K562 (cell line): ENCODE data around the gene ARHGEF6. TPM values are rescaled to one million over a fixed set of nuclear protein-coding genes. Genes with fewer than 3 reads are reported as not detected.

Experiments used
- CBFA2T3 ChIP-seq: fragments of 450-650 bp; IDR thresholded peaks from 2 replicates; pipeline ENCODE4 v1.6.1; 2017
- CXXC5 ChIP-seq: fragments of 250-450 bp; sonication (Bioruptor Pico); IDR thresholded peaks from 2 replicates; pipeline ENCODE4 v1.8.0; 2022; ENCODE audit warnings: inconsistent platforms, mild to moderate bottlenecking, moderate library complexity
- ETV6 ChIP-seq, 3 experiments: fragments of 150-350 bp in 1 of 3; sonication (generic) in 1 of 3; formaldehyde crosslinking in 1 of 3; IDR thresholded peaks; 2 replicates each; pipeline versions ENCODE4 v1.6.1 to v1.8.0; 2014 to 2022; ENCODE audit warnings: borderline replicate concordance in 2 of 3, low read depth in 2 of 3, antibody characterized with exemption in 1 of 3, low read length in 1 of 3, mild to moderate bottlenecking in 1 of 3, missing genetic modification reagents in 1 of 3
- FOS ChIP-seq: IDR thresholded peaks from 3 replicates; pipeline ENCODE4 v1.6.1; 2011; ENCODE audit not compliant: insufficient read length; ENCODE audit errors: extremely low read depth
- HMBOX1 ChIP-seq: sonication (generic); IDR thresholded peaks from 2 replicates; pipeline ENCODE4 v1.6.1; 2016
- HMGN3 ChIP-seq: IDR thresholded peaks from 2 replicates; pipeline ENCODE4 v1.6.1; 2011; ENCODE audit warnings: borderline replicate concordance, low read depth, mild to moderate bottlenecking, mixed read lengths, low read length; ENCODE audit not compliant: insufficient read length; ENCODE audit errors: extremely low read depth
- KLF6 ChIP-seq: fragments of 250-450 bp; sonication (Bioruptor Pico); IDR thresholded peaks from 2 replicates; pipeline ENCODE4 v1.4.0; 2020; ENCODE audit warnings: mild to moderate bottlenecking, moderate library complexity, borderline replicate concordance
- MEIS2 ChIP-seq: fragments of 450-650 bp; IDR thresholded peaks from 2 replicates; pipeline ENCODE4 v1.6.1; 2014; ENCODE audit warnings: mild to moderate bottlenecking; ENCODE audit not compliant: partially characterized antibody
- NCOA4 ChIP-seq: fragments of 450-650 bp; IDR thresholded peaks from 2 replicates; pipeline ENCODE4 v1.6.1; 2018; ENCODE audit warnings: mild to moderate bottlenecking; ENCODE audit not compliant: partially characterized antibody
- PHF20 ChIP-seq: fragments of 450-650 bp; IDR thresholded peaks from 2 replicates; pipeline ENCODE4 v1.6.1; 2018; ENCODE audit not compliant: partially characterized antibody
- RUNX1 ChIP-seq: sonication (generic); IDR thresholded peaks from 2 replicates; pipeline ENCODE4 v1.6.1; 2016; ENCODE audit warnings: antibody characterized with exemption, low read depth
- SPI1 ChIP-seq: IDR thresholded peaks from 2 replicates; pipeline ENCODE4 v1.6.1; 2011; ENCODE audit warnings: low read depth, low read length, control low read depth, borderline replicate concordance
- ZC3H4 ChIP-seq: sonication (generic); formaldehyde crosslinking; IDR thresholded peaks from 2 replicates; pipeline ENCODE4 v1.9.0; 2021; ENCODE audit warnings: missing genetic modification reagents, borderline replicate concordance
- ZNF146 ChIP-seq: IDR thresholded peaks from one replicate; pipeline ENCODE4 v1.6.1; 2018; ENCODE audit warnings: missing compliant biosample characterization; ENCODE audit not compliant: unreplicated experiment
- ZNF639 ChIP-seq, 2 experiments: fragments of 200-800 bp in 1 of 2; sonication (Bioruptor generic) in 1 of 2; sonication (generic) in 1 of 2; formaldehyde crosslinking in 1 of 2; IDR thresholded peaks in 1 of 2; conservative IDR thresholded peaks in 1 of 2; 2 replicates each; pipeline versions ENCODE4 v1.5.0 to v1.6.1; 2016 to 2020; ENCODE audit warnings: missing compliant biosample characterization in 1 of 2, missing genetic modification characterization in 1 of 2, missing genetic modification reagents in 1 of 2
- polyA plus RNA-seq, 8 experiments: library from polyadenylated mRNA; depleted of rRNA in 4 of 8; stranded (reverse) in 5 of 8; unstranded in 3 of 8; fragments of >200 nt; fragmentation: Nextera tagmentation in 2 of 8; fragmentation: Illumina TruSeq in 1 of 8; extraction: Ambion mirVana in 2 of 8; extraction: Trizol in 1 of 8; gene quantifications; 2 replicates each; pipeline versions ENCODE4 v1.2.1 to v1.2.3, GENCODE V29; 2011 to 2014; ENCODE audit warnings: inconsistent platforms in 1 of 8, missing spikeins in 1 of 8
- total RNA-seq, 7 experiments: library from RNA; depleted of rRNA in 6 of 7; stranded (reverse); fragments of >200 nt in 6 of 7; fragmentation: Illumina TruSeq in 2 of 7; extraction: Trizol in 2 of 7; gene quantifications; 2 replicates each; pipeline versions ENCODE4 v1.2.1 to v1.2.3, GENCODE V29; 2011 to 2021; ENCODE audit warnings: low replicate concordance in 1 of 7
- TF ChIP-seq, protein P1 (sequence below), 3 experiments: fragments of 200-800 bp in 1 of 3; fragments of 250-450 bp in 1 of 3; fragments of 450-650 bp in 1 of 3; sonication (Bioruptor Pico) in 1 of 3; sonication (Bioruptor generic) in 1 of 3; formaldehyde crosslinking in 1 of 3; IDR thresholded peaks; 2 replicates each; pipeline versions ENCODE4 v1.6.1 to v1.8.0; 2016 to 2022; ENCODE audit warnings: mild to moderate bottlenecking in 2 of 3, missing genetic modification characterization in 2 of 3, missing compliant biosample characterization in 1 of 3, moderate library complexity in 1 of 3
- TF ChIP-seq, protein P2 (sequence below): fragments of 450-650 bp; IDR thresholded peaks from 2 replicates; pipeline ENCODE4 v1.6.1; 2017; ENCODE audit warnings: mild to moderate bottlenecking, moderate library complexity

Gene ARHGEF6
- total and polyA plus RNA-seq, 9 of the 15 experiments (the other 6 are each of a cell fraction or from before 2014, with no cell fraction given): 2.9 to 22.1 (median 13.3) TPM

GRCh38 chrX:136745215-136746173 is 35.2 kb downstream of the ARHGEF6 start (continued):
- TF ChIP-seq HMGN3 (peak; percentile 32), NCOA4 (no peak), PHF20 (no peak), RUNX1 (no peak), FOS (no peak), KLF6 (CRISPR knock-in tag) (no peak), CXXC5 (CRISPR knock-in tag) (0 out of 2 replicates have a peak, but pooled peaks have one; percentile 22), MEIS2 (peak; percentile 63), ZNF639 (CRISPR knock-in tag; conservative IDR thresholded peaks at IDR 0.05 in 1 of 2, IDR thresholded peaks at IDR 0.05 in 1 of 2) (0 out of 4 replicates have a peak, but pooled peaks of 1 of the 2 experiments have one; percentile 31), ZNF146 (CRISPR knock-in tag) (no peak), HMBOX1 (0 out of 2 replicates have a peak, but pooled peaks have one; percentile 32), ZC3H4 (CRISPR knock-in tag) (no peak), ETV6 (IDR thresholded peaks at IDR 0.05; ENCODE audit: borderline replicate concordance in 1 of 2, low read depth in 2 of 2, low read length in 1 of 2) (0 out of 4 replicates have a peak, but pooled peaks of 1 of the 2 experiments have one; percentile 50), ETV6 (CRISPR knock-in tag; IDR thresholded peaks at IDR 0.05; ENCODE audit: borderline replicate concordance) (no peak), CBFA2T3 (peak; percentile 71), SPI1 (peak; percentile 80; the same call in 1 of the 2 replicates)
- TF ChIP-seq, protein P1, sequence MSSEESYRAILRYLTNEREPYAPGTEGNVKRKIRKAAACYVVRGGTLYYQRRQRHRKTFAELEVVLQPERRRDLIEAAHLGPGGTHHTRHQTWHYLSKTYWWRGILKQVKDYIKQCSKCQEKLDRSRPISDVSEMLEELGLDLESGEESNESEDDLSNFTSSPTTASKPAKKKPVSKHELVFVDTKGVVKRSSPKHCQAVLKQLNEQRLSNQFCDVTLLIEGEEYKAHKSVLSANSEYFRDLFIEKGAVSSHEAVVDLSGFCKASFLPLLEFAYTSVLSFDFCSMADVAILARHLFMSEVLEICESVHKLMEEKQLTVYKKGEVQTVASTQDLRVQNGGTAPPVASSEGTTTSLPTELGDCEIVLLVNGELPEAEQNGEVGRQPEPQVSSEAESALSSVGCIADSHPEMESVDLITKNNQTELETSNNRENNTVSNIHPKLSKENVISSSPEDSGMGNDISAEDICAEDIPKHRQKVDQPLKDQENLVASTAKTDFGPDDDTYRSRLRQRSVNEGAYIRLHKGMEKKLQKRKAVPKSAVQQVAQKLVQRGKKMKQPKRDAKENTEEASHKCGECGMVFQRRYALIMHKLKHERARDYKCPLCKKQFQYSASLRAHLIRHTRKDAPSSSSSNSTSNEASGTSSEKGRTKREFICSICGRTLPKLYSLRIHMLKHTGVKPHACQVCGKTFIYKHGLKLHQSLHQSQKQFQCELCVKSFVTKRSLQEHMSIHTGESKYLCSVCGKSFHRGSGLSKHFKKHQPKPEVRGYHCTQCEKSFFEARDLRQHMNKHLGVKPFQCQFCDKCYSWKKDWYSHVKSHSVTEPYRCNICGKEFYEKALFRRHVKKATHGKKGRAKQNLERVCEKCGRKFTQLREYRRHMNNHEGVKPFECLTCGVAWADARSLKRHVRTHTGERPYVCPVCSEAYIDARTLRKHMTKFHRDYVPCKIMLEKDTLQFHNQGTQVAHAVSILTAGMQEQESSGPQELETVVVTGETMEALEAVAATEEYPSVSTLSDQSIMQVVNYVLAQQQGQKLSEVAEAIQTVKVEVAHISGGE (CRISPR knock-in tag; IDR thresholded peaks at IDR 0.05): no peak
- TF ChIP-seq, protein P2, sequence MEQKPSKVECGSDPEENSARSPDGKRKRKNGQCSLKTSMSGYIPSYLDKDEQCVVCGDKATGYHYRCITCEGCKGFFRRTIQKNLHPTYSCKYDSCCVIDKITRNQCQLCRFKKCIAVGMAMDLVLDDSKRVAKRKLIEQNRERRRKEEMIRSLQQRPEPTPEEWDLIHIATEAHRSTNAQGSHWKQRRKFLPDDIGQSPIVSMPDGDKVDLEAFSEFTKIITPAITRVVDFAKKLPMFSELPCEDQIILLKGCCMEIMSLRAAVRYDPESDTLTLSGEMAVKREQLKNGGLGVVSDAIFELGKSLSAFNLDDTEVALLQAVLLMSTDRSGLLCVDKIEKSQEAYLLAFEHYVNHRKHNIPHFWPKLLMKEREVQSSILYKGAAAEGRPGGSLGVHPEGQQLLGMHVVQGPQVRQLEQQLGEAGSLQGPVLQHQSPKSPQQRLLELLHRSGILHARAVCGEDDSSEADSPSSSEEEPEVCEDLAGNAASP: no peak
